Heart left ventricle (tissue), 16 donors: ENCODE data around the gene BBOX1. TPM values are rescaled to one million over a fixed set of nuclear protein-coding genes. Genes with fewer than 3 reads are reported as not detected.

ENCODE experiments used
- ATAC-seq, 4 donors: fragments of 200-7000 bp; cut with Tn5 transposase; one replicate each; pipeline ENCODE4 v1.9.1; 2020 to 2022; ENCODE audit warnings: moderate library complexity in 4 of 4, mild to moderate bottlenecking in 3 of 4, moderate number of reproducible peaks in 1 of 4
- DNase-seq, 5 donors: peaks; one replicate each; pipeline ENCODE4 v3.0.0-alpha.2; 2020
- H3K27ac ChIP-seq, 12 donors: fragments of 200-600 bp; sonication (generic) in 4 of 12; one replicate each; pipeline versions ENCODE4 v1.5.0 to v1.8.0; 2016 to 2022; ENCODE audit warnings: mild to moderate bottlenecking in 2 of 12
- H3K27me3 ChIP-seq, 9 donors: fragments of 200-600 bp; sonication (generic) in 2 of 9; one replicate each; pipeline versions ENCODE4 v1.5.1 to v1.8.0; 2016 to 2022; ENCODE audit warnings: mild to moderate bottlenecking in 3 of 9
- H3K36me3 ChIP-seq, 9 donors: fragments of 200-600 bp; sonication (generic) in 2 of 9; one replicate each; pipeline versions ENCODE4 v1.5.0 to v1.8.0; 2018 to 2022; ENCODE audit warnings: mild to moderate bottlenecking in 2 of 9
- H3K4me1 ChIP-seq, 12 donors: fragments of 200-600 bp; sonication (generic) in 4 of 12; one replicate each; pipeline versions ENCODE4 v1.5.0 to v1.8.0; 2016 to 2022; ENCODE audit warnings: mild to moderate bottlenecking in 3 of 12
- H3K4me3 ChIP-seq, 12 donors: fragments of 200-600 bp; sonication (generic) in 4 of 12; one replicate each; pipeline versions ENCODE4 v1.5.0 to v1.8.0; 2017 to 2022; ENCODE audit warnings: mild to moderate bottlenecking in 9 of 12, moderate library complexity in 4 of 12
- H3K9me3 ChIP-seq, 12 donors: fragments of 200-600 bp; sonication (generic) in 4 of 12; one replicate each; pipeline versions ENCODE4 v1.5.0 to v1.8.0; 2016 to 2022; ENCODE audit warnings: mild to moderate bottlenecking in 1 of 12
- CTCF ChIP-seq, 12 donors: fragments of 200-600 bp; sonication (generic) in 4 of 12; IDR thresholded peaks; one replicate each; pipeline versions ENCODE4 v1.5.0 to v1.8.0; 2018 to 2022; ENCODE audit warnings: antibody characterized with exemption in 12 of 12, mild to moderate bottlenecking in 5 of 12
- POLR2A ChIP-seq, 2 donors: fragments of 450-650 bp; IDR thresholded peaks; one replicate each; pipeline ENCODE4 v1.6.1; 2017; ENCODE audit warnings: antibody characterized with exemption in 2 of 2, mild to moderate bottlenecking in 2 of 2, moderate library complexity in 2 of 2
- WGBS, 4 donors: extraction: QIAGEN DNeasy Blood & Tissue Kit in 2 of 4; methylation state at CpG; one replicate each; pipeline versions ENCODE4 v1.1.5 to v1.1.7; 2013 to 2018; 5-methylcytosine and 5-hydroxymethylcytosine counted together
- intact Hi-C, 10 donors: fragments of 100-400 bp; cut with DNase I; formaldehyde crosslinking; loops; one replicate each; pipeline versions ENCODE4 v1.11.1 to v1.14.2; 2022
- polyA plus RNA-seq, 2 donors: library from polyadenylated mRNA; stranded (reverse); fragments of 200-250 nt; gene quantifications; one replicate each; pipeline ENCODE4 v1.2.3, GENCODE V29; 2013
- total RNA-seq, 9 donors: library from RNA; depleted of rRNA in 2 of 9; stranded (reverse); fragments of >200 nt in 2 of 9; fragmentation: NEBNext Ultra II Directional in 3 of 9; extraction: Animal tissue kit (Norgen Biotek cat#: 25700) in 3 of 9; gene quantifications; one replicate each; pipeline versions ENCODE4 v1.1.0 to v1.2.4, GENCODE V29; 2016 to 2023
- donor health status: ischemic (EF 13 %, LVEDD 7.1; RV severe dilation, severe dysfunction).
- donor health status: healthy with polysubstance abuse.
- donor health status: DM: no; HTN: yes; CAD: no.
- donor health status: DM: no; HTN: no; CAD: no.
- donor health status: ischemic (EF 25% LVEDD 6.9; RV normal size, moderate dysfunction).
- donor health status: ischemic (EF 25% LVEDD 5.7; RV mildly dilated, moderate dysfunction).
- donor health status: healthy.
- donor health status: DM: yes; HTN: yes; CAD: no.
- donor health status: ischemic (EF 35%, LVEDD 5.7; RV mildly dilated, moderate dysfunction).
- donor health status: nonischemic (EF 11% LVEDD 7.7; RV severe dilation, severe dysfunction).
- donor health status: DM: yes; HTN: yes; CAD: no.
- donor health status: PGD.
- donor health status: ischemic (EF 29% LVEDD 5.4; RV normal size, mild dysfunction).
- donor health status: nonischemic (EF 23%, LVEDD 6.1; RV moderate dilation, normal function).

Gene BBOX1
- total and polyA plus RNA-seq, 11 donors = 0.18 TPM; not detected in 10

GRCh38 chr11:27020751-27021150 lies 19.9 kb upstream of the BBOX1 start:
- DNase-seq = no peak
- H3K36me3 ChIP-seq = no peaks in the 10 kb centered on the region
- WGBS, 4 donors = 49 to 57% (median 50%) methylated on average over 2 of the region's 2 CpGs
- no peak for ATAC-seq
- TF ChIP-seq POLR2A (IDR thresholded peaks at IDR 0.05) (no peak), CTCF (IDR thresholded peaks at IDR 0.05) (no peak)
- intact Hi-C loops = no loop called here
- no peak overlapping the region for H3K27ac ChIP-seq
- H3K27me3 ChIP-seq = no peaks in the 10 kb centered on the region
- H3K4me1 ChIP-seq = peaks cover 0 to 5% (median 0%) of the 10 kb centered on the region in 12 donors
- no peak overlapping the region for H3K4me3 ChIP-seq
- no peaks in the 10 kb centered on the region for H3K9me3 ChIP-seq

- Histone ChIP-seq H3K9me3 (no peaks in the 10 kb centered on the region), H3K4me1 (peaks cover 0 to 5% (median 0%) of the 10 kb centered on the region in 12 donors), H3K4me3 (no peak overlapping the region), H3K27me3 (no peaks in the 10 kb centered on the region), H3K27ac (no peak overlapping the region), H3K36me3 (no peaks in the 10 kb centered on the region)
- DNase-seq (no peak), ATAC-seq (no peak)
- TF ChIP-seq POLR2A (IDR thresholded peaks at IDR 0.05) = no peak
- TF ChIP-seq CTCF (IDR thresholded peaks at IDR 0.05) = no peak
- 74 to 84% (median 80%) methylated on average over 1 of the region's 1 CpG for WGBS, 4 donors
- intact Hi-C loops = no loop called here
Measured at GRCh38 chr11:27022659-27023251, 17.9 kb upstream of the BBOX1 start.

DNA sequence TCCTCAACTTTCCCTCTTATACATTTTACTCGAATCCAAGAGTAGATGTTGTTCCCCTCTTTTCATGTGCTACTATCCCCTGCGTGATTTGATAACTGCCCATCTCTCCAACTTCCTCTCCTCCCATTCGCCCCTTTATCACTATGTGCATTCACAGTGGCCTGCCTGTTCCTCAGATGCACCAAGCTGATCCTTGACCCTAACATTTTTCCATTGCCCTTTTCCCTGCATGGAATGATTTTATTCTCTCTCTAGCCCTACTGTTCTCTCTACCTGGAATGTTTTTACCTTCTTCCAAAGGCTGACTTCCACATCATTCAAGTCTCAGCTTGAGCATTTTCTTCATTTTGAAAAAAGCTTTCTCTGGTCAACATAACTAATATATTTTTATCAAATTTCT lies 15.8 kb upstream of the BBOX1 start:
- Histone ChIP-seq H3K27me3 (no peaks in the 10 kb centered on the region), H3K9me3 (peaks cover 0 to 2% (median 0%) of the 10 kb centered on the region in 12 donors), H3K4me1 (peaks cover 0 to 6% (median 0%) of the 10 kb centered on the region in 12 donors), H3K36me3 (no peaks in the 10 kb centered on the region), H3K27ac (no peak overlapping the region), H3K4me3 (no peak overlapping the region)
- DNase-seq = no peak
- intact Hi-C loops = no loop called here
- no peak for ATAC-seq
- 71 to 80% (median 76%) methylated on average over 3 of the region's 3 CpGs for WGBS, 4 donors
- TF ChIP-seq CTCF (IDR thresholded peaks at IDR 0.05) (no peak), POLR2A (IDR thresholded peaks at IDR 0.05) (no peak)

GRCh38 chr11:27025312-27025955 lies 15.2 kb upstream of the BBOX1 start:
- TF ChIP-seq POLR2A (IDR thresholded peaks at IDR 0.05) (no peak), CTCF (IDR thresholded peaks at IDR 0.05) (no peak)
- no peak overlapping the region for H3K4me3 ChIP-seq
- DNase-seq (no peak), ATAC-seq (no peak)
- H3K27ac ChIP-seq = no peak overlapping the region
- peaks cover 0 to 6% (median 0%) of the 10 kb centered on the region in 12 donors for H3K4me1 ChIP-seq
- H3K9me3 ChIP-seq = peaks cover 0 to 2% (median 0%) of the 10 kb centered on the region in 12 donors
- intact Hi-C loops = no loop called here
- WGBS, 4 donors = 81 to 90% (median 86%) methylated on average over 6 of the region's 6 CpGs
- no peaks in the 10 kb centered on the region for H3K27me3 ChIP-seq
- H3K36me3 ChIP-seq = no peaks in the 10 kb centered on the region
